GM21515 (cell line): ENCODE measurements around the gene CHSY1.

ENCODE experiments used
- ATAC-seq: cut with Tn5 transposase; IDR thresholded peaks from one replicate; pipeline ENCODE4 v1.9.1; 2021; ENCODE audit not compliant: unreplicated experiment

CHSY1 gene

DNA sequence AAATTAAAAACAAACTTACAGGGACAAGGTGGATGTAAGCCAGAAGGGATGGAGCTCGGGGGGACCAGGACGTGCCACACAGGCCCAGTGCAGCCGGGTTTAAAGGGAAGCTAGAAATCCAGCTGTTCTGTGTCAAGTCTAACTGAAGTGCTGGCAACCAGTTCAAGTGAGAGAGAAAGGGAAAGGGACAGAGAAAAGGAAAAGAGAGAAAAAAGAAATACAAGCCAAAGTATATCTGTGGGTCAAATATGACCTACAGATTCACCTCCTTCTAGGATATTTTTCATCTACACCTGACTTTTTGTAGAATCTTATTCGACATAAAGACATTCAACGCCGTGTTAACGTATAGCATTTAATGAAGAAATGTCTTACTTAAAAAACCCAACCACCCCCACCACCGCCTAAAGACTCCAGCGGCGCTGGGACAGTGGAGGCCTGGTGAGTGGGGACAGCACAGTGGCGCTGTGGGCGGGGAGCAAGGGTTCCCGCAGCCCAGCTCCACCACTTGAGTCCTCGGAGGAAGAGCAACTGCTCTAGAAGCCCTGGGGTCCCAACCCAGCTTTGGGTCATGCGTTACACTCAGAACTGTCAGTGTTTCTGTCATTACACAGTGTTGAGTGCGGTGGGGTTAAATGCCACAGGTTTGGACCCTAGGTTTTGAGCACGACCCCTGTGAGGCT, 62.3 kb downstream of the CHSY1 start:
- ATAC-seq = no peak

DNA sequence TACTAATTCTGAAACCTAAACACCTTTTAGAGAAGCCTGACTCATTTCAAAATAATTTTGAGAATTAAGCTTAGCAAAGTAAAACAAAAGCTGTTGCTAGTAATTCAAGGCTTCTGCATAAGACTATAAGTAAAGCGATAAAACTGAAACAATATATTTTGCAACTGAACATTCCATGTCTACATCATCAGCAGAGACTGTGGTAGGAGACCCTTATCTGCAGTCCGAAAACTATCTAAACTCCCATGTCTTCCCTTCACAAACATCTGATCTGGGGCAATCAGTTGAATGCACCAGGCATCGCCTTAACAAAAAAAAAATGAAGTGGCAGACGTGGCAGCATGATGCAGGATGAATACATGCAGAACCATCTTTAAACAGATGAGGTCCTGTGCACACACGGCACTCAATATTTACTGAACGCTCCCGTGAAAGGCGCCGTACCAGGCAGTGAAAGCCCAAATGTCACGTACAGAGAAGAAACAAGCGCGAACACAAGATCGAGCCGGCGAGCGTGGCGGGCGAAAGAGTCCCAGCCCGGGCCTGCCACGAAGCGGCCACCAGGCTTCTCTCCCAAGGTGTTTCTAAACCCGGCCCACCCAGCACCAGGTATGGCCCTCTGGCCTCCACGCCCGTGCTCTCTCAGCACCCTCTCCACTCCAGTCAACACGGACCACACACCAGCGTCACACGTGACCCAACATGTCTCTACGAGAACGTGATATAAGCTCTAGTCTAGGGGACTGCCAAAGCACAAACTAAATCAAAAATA, 63.0 kb downstream of the CHSY1 start:
- ATAC-seq = peak; percentile 45

DNA sequence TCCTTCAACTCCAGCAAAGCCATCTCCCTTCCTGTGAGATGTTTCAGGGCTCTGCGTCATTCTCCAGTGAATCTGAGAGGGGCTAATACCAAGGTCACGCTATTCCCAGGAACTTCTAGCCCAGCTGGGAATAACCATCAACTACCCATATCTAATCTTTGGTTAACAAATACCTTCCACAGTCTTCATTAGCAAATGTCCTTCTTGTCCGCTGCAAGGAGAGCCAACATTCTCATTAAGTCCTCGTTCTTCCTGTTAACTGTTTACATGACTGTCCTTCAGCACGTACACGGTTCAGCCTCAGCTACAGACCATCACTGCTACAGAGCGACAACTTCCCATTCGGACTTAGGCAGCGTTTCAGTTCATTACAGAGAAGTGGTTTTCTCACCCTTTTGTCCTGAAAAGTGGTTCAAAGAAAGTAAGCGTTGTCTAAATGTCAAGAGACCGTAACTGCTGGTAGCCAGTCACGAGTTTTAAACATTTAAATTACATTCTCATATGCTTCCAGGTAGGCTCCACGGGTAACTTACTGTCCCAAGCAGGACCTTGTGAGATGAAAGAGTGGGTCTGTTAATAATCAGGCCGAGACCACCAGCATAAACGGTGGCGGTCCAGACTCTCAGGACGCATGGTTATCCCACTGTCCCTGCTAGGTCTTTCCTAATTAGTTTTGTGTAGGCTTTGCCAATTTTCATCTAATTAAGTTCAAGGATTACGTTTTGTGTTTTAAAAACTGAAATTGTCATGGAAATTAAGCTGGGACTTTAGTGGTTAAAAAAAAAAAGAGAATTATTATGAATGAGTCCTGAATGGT, 63.8 kb downstream of the CHSY1 start:
- ATAC-seq = no peak

GRCh38 chr15:101185770-101186169, 66.1 kb downstream of the CHSY1 start:
- ATAC-seq = no peak

GRCh38 chr15:101185336-101185735, 66.5 kb downstream of the CHSY1 start:
- no peak for ATAC-seq

GRCh38 chr15:101184830-101185229, 67.0 kb downstream of the CHSY1 start:
- no peak for ATAC-seq

DNA sequence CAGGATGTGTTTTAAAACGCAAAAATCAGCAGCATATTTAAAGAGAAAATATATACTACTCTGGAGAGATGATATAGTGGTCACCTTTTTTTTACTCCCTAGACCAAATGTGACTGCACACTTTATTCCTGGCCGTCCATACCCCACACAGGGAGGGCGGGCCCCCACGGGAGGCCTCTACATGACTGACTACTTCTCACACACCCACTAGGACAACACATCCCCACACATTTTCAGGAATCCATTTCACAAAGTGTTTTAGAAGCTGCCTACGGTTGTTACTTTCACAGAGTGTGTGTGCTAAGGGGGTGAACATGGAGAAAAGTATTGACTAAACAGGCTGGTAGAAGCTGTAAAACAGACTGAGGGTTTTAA, 67.9 kb downstream of the CHSY1 start:
- ATAC-seq = no peak

- ATAC-seq = no peak
These were observed 68.5 kb downstream of the CHSY1 start for GRCh38 chr15:101183226-101183930.

DNA sequence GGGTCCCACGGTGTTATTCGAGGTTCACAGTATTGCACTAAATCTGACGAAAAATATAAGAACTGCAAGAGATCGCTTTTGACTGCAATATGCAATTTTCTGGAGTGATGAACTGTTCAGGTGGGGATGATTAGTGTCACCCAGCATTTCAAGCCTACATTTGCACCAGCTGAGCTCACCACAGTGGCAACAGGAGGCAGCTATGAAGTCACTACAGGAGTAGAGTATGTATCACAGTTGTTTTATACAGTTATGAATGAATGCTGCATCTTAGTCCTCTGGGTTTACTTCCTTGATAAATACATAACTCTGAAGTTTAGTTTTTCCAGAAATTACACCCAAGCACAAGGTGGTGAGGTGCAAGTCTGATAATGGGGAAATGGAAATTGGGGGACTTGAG, 69.6 kb downstream of the CHSY1 start:
- no peak for ATAC-seq

- ATAC-seq = no peak
These were observed 70.5 kb downstream of the CHSY1 start for GRCh38 chr15:101181349-101181748.

DNA sequence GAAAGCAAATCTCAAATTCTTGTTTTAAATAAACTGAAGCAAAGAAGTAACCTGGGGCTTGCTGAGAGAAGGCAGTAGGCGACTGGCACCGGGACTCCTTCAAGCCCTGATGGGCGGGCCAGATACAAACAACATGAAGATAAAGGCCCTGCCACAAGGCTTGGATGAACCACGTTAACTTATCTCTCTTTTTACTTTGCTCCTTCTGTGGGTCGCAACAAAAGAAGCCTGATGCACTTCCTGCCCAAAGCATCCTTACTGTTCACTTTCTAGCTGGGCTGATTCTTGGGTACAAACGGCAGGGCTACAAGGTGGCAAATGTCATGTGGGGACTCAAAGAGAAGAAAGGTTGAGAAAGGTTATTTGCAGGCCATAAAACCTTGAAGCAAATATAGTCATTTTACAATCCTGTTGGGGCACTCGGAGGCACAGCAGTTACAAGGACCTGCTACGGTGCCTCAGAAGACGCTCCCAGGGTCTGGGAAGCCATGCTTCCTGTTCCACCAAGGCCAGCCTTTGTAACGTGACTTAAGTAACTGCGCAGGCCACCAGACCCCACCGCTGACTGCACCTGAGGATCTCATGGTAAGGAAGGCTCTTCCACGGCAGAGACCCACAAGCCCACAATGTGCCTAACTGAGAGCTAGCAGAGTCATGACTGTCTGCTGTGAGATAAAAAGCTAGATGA, 71.1 kb downstream of the CHSY1 start:
- no peak for ATAC-seq

- no peak for ATAC-seq
These were observed 72.3 kb downstream of the CHSY1 start for GRCh38 chr15:101179341-101180153.

DNA sequence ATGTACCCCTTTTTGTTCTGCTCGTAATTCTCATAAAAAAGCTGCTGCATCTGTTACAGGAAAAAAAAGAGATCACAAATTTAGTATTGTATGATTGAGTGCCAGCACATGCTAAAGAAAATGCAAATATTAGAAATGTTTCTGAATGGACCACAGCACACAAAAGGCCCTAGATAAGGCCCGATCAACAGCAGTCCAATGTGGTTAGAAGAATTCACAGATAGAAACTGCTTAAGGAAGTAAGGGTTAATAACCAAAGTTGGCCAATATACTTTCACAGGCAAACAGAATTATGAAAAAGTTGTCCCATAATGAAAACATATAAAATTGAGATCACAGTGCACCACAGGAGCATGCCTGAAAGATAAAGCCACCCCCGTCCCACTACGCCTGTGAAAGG, 72.9 kb downstream of the CHSY1 start:
- ATAC-seq = no peak

DNA sequence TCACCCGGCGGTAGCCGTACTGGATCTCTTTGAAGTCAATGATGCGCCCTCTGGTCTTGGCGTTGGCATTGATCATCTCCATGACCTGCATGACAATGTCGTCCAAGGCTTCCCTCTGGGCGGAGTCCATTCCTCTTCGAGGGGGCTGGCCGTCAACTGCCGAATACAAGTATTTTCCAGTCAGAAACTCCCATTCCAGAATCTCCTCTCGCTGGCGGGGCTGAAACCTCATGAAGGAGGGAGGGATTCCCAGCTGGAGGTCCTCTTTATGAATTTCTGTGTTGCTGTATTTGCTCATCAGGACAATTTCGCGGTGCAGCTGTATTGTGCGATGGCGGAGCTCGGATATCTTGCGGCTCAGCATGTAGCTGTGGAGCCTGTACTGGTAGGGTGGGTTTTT, 73.4 kb downstream of the CHSY1 start:
- no peak for ATAC-seq

- ATAC-seq = no peak
These were observed 74.0 kb downstream of the CHSY1 start for GRCh38 chr15:101177866-101178265.

- ATAC-seq = no peak
These were observed 75.2 kb downstream of the CHSY1 start for GRCh38 chr15:101176625-101177024.

DNA sequence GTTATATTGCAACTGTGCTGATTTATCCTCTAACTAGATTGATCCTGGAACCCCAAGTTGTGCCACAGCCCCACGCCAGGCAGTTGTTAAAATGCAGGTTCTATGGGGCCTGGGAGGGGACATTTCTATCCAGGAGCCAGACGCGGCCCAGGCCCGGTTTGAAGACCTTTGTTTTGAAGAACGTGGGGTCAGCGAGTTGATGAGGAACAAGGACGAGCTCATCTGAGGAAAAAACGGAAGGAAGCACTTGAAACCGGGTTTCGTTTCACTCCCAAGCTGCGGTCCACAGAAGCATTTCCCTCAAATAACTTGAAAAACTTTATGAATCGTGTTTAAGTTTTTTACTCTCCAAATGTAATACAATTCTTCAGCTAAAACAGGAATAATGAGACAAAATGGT, 76.4 kb downstream of the CHSY1 start:
- no peak for ATAC-seq

DNA sequence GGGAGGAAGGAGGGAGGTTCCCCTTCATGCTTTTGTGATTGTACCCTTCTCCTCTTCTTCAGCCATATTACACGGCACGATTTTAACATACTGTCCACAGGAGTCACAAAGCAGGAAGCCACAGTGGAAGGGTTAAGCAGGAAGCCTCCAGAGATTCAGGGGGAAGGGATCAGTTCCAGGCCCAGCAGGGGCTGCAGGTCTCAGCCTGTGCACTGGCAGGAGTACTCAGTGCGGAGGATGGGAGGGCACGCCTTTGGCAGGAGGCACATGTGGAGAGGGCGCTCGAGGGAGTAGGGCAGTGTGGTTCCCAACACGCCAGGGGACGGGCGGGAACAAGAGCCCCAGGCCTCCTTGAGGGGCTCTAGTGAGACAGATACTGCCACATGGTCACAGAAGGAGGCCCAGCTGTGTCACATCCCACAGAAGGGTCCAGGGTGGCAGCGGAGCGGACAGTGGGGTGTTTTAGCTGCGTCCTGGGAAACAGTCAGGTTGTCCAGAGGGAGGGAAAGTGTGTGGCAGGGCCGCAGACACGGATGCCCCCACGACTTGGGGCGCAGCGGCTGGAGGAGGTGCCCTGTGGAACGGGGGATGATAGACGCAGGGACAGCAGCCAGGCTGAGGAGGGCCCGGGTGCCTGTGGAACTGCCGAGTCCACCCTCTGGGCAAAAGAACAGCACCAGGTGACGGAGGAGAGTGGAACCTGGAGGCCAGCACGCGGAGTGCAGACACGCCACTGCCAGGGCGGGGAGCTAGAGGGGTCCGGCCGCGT, 77.5 kb downstream of the CHSY1 start:
- ATAC-seq = no peak
